SJCRH30 (cell line): ENCODE measurements around the gene RAD1. TPM values are rescaled to one million over a fixed set of nuclear protein-coding genes. Genes with fewer than 3 reads are reported as not detected.
"Not testable (repeated sequence)": the region's sequence is repeated elsewhere in the genome, so short reads cannot be mapped to it uniquely, and the experiment has no call there.

Experiments
- DNase-seq, 2 experiments: peaks; one replicate each; pipeline ENCODE4 v3.0.0-alpha.2; 2015 to 2020
- H3K27ac ChIP-seq: fragments of 250-450 bp; sonication (Bioruptor Pico); 2 replicates; pipeline ENCODE4 v1.5.1; 2020; ENCODE audit warnings: mild to moderate bottlenecking, moderate library complexity
- H3K27me3 ChIP-seq: fragments of 250-450 bp; sonication (Bioruptor Pico); 2 replicates; pipeline ENCODE4 v1.5.1; 2020; ENCODE audit warnings: mild to moderate bottlenecking, moderate library complexity
- H3K36me3 ChIP-seq: fragments of 250-450 bp; sonication (Bioruptor Pico); 2 replicates; pipeline ENCODE4 v1.5.1; 2020; ENCODE audit warnings: mild to moderate bottlenecking, moderate library complexity
- H3K4me1 ChIP-seq: fragments of 250-450 bp; sonication (Bioruptor Pico); 2 replicates; pipeline ENCODE4 v1.5.1; 2020; ENCODE audit warnings: mild to moderate bottlenecking, moderate library complexity
- H3K4me3 ChIP-seq: fragments of 250-450 bp; sonication (Bioruptor Pico); 2 replicates; pipeline ENCODE4 v1.5.1; 2020; ENCODE audit warnings: mild to moderate bottlenecking, moderate library complexity
- H3K9me3 ChIP-seq: fragments of 250-450 bp; sonication (Bioruptor Pico); replicated peaks from 2 replicates; pipeline ENCODE4 v1.5.1; 2020; ENCODE audit warnings: mild to moderate bottlenecking, moderate library complexity
- total RNA-seq: library from RNA; depleted of rRNA; stranded (reverse); fragments of >200 nt; shearing (Covaris generic); gene quantifications from 2 replicates; pipeline ENCODE4 v1.2.3, GENCODE V29; 2014

Gene RAD1
- total RNA-seq, 1 experiment from 2014 or later = 64.9 TPM

- DNase-seq = no peak
- Histone ChIP-seq H3K27me3 (no peaks in the 10 kb centered on the region), H3K27ac (no peak overlapping the region), H3K4me3 (no peak overlapping the region), H3K4me1 (peaks cover 13% of the 10 kb centered on the region), H3K9me3 (no peaks in the 10 kb centered on the region), H3K36me3 (peaks cover 58% of the 10 kb centered on the region)
These were observed 11.1 kb upstream of the RAD1 start for GRCh38 chr5:34926318-34926888.

- Histone ChIP-seq H3K9me3 (no peaks in the 10 kb centered on the region), H3K27ac (no peak overlapping the region), H3K36me3 (peaks cover 76% of the 10 kb centered on the region), H3K4me1 (peaks cover 6% of the 10 kb centered on the region; the same call in 1 of the 2 replicates), H3K27me3 (no peaks in the 10 kb centered on the region), H3K4me3 (no peak overlapping the region)
- DNase-seq = no peak
These were observed 9.1 kb upstream of the RAD1 start for GRCh38 chr5:34924462-34924765.

GRCh38 chr5:34923694-34924461 lies 8.6 kb upstream of the RAD1 start:
- no peaks in the 10 kb centered on the region for H3K27me3 ChIP-seq
- H3K9me3 ChIP-seq = no peaks in the 10 kb centered on the region
- H3K4me3 ChIP-seq = no peak overlapping the region
- H3K4me1 ChIP-seq = peaks cover 6% of the 10 kb centered on the region; the same call in 1 of the 2 replicates
- no peak for DNase-seq
- no peak overlapping the region for H3K27ac ChIP-seq
- peaks cover 81% of the 10 kb centered on the region for H3K36me3 ChIP-seq

- H3K9me3 ChIP-seq, H3K4me3 ChIP-seq, DNase-seq, H3K27ac ChIP-seq, H3K4me1 ChIP-seq, H3K27me3 ChIP-seq: not testable (repeated sequence)
- H3K36me3 ChIP-seq = peaks cover 83% of the 10 kb centered on the region
These were observed 8.0 kb upstream of the RAD1 start for GRCh38 chr5:34923256-34923655.

GRCh38 chr5:34919077-34919476 lies 3.8 kb upstream of the RAD1 start:
- peaks cover 59% of the 10 kb centered on the region for H3K36me3 ChIP-seq
- H3K9me3 ChIP-seq = no peaks in the 10 kb centered on the region
- H3K4me3 ChIP-seq = no peak overlapping the region
- no peaks in the 10 kb centered on the region for H3K27me3 ChIP-seq
- peaks cover 11% of the 10 kb centered on the region for H3K4me1 ChIP-seq
- H3K27ac ChIP-seq = no peak overlapping the region
- no peak for DNase-seq

- Histone ChIP-seq H3K36me3 (peaks cover 48% of the 10 kb centered on the region), H3K4me3 (no peak overlapping the region)
These were observed 2.7 kb upstream of the RAD1 start for GRCh38 chr5:34918025-34918424.

GRCh38 chr5:34916518-34916917 lies 1.2 kb upstream of the RAD1 start:
- Histone ChIP-seq H3K4me1 (peaks cover 14% of the 10 kb centered on the region), H3K36me3 (peaks cover 45% of the 10 kb centered on the region), H3K4me3 (peak overlapping the region; percentile 97), H3K27ac (peak overlapping the region; percentile 86; the same call in 1 of the 2 replicates), H3K9me3 (no peaks in the 10 kb centered on the region), H3K27me3 (no peaks in the 10 kb centered on the region)
- no peak for DNase-seq

More at GRCh38 chr5:34918025-34918424, 2.7 kb upstream of the RAD1 start:
- Histone ChIP-seq H3K27me3 (no peaks in the 10 kb centered on the region), H3K4me1 (peaks cover 16% of the 10 kb centered on the region), H3K9me3 (no peaks in the 10 kb centered on the region), H3K27ac (no peak overlapping the region)
- no peak for DNase-seq

GRCh38 chr5:34915856-34916192 lies 520 bp upstream of the RAD1 start:
- Histone ChIP-seq H3K9me3 (no peaks in the 10 kb centered on the region), H3K4me3 (peak overlapping the region; percentile 97), H3K4me1 (peaks cover 14% of the 10 kb centered on the region), H3K27ac (peak overlapping the region; percentile 86), H3K27me3 (no peaks in the 10 kb centered on the region), H3K36me3 (peaks cover 45% of the 10 kb centered on the region)
- DNase-seq = no peak

- Histone ChIP-seq H3K36me3 (peaks cover 37% of the 10 kb centered on the region), H3K9me3 (no peaks in the 10 kb centered on the region), H3K27ac (peak overlapping the region; percentile 86), H3K4me3 (peak overlapping the region; percentile 97), H3K27me3 (no peaks in the 10 kb centered on the region), H3K4me1 (peaks cover 14% of the 10 kb centered on the region)
- peak in 1 of 2 experiments; percentile 13 for DNase-seq
These were observed 599 bp downstream of the RAD1 start for GRCh38 chr5:34914671-34915138.

GRCh38 chr5:34913072-34913471 lies 2.2 kb downstream of the RAD1 start:
- DNase-seq = no peak
- Histone ChIP-seq H3K27me3 (no peaks in the 10 kb centered on the region), H3K9me3 (no peaks in the 10 kb centered on the region), H3K4me3 (no peak overlapping the region), H3K4me1 (peaks cover 14% of the 10 kb centered on the region), H3K36me3 (peaks cover 38% of the 10 kb centered on the region), H3K27ac (no peak overlapping the region)

- peak in 1 of 2 experiments; percentile 21 for DNase-seq
- peaks cover 25% of the 10 kb centered on the region for H3K36me3 ChIP-seq
- no peak overlapping the region for H3K27ac ChIP-seq
- no peaks in the 10 kb centered on the region for H3K9me3 ChIP-seq
- no peak overlapping the region for H3K4me3 ChIP-seq
- H3K27me3 ChIP-seq = no peaks in the 10 kb centered on the region
- no peaks in the 10 kb centered on the region for H3K4me1 ChIP-seq
These were observed 9.7 kb downstream of the RAD1 start for GRCh38 chr5:34905564-34905963.

GRCh38 chr5:34903260-34903659 lies 12.0 kb downstream of the RAD1 start:
- no peaks in the 10 kb centered on the region for H3K27me3 ChIP-seq
- no peak overlapping the region for H3K27ac ChIP-seq
- H3K9me3 ChIP-seq = no peaks in the 10 kb centered on the region
- H3K4me3 ChIP-seq = no peak overlapping the region
- H3K36me3 ChIP-seq = peaks cover 12% of the 10 kb centered on the region
- no peak for DNase-seq
- no peaks in the 10 kb centered on the region for H3K4me1 ChIP-seq

GRCh38 chr5:34900652-34901051 lies 14.7 kb downstream of the RAD1 start:
- H3K27ac ChIP-seq = no peak overlapping the region

GRCh38 chr5:34899066-34899465 lies 16.2 kb downstream of the RAD1 start:
- H3K4me3 ChIP-seq = no peak overlapping the region
- H3K9me3 ChIP-seq = no peaks in the 10 kb centered on the region
- H3K4me1 ChIP-seq = no peaks in the 10 kb centered on the region
- no peak for DNase-seq
- H3K27me3 ChIP-seq = no peaks in the 10 kb centered on the region
- no peak overlapping the region for H3K27ac ChIP-seq
- H3K36me3 ChIP-seq = peaks cover 2% of the 10 kb centered on the region; the same call in 1 of the 2 replicates

More at GRCh38 chr5:34900652-34901051, 14.7 kb downstream of the RAD1 start:
- no peak for DNase-seq
- Histone ChIP-seq H3K4me3 (no peak overlapping the region), H3K27me3 (no peaks in the 10 kb centered on the region), H3K4me1 (no peaks in the 10 kb centered on the region), H3K9me3 (no peaks in the 10 kb centered on the region), H3K36me3 (peaks cover 6% of the 10 kb centered on the region; the same call in 1 of the 2 replicates)

GRCh38 chr5:34898258-34898895 lies 16.9 kb downstream of the RAD1 start:
- Histone ChIP-seq H3K27me3 (no peaks in the 10 kb centered on the region), H3K27ac (no peak overlapping the region), H3K9me3 (no peaks in the 10 kb centered on the region), H3K4me1 (no peaks in the 10 kb centered on the region), H3K4me3 (no peak overlapping the region), H3K36me3 (peaks cover 2% of the 10 kb centered on the region; the same call in 1 of the 2 replicates)
- peak; percentile 65 to 87 for DNase-seq
